KMS-11 (cell line): ENCODE data around the gene MACROD2.

ENCODE experiments used
- H2AFZ ChIP-seq: fragments of 200-600 bp; sonication (generic); 2 replicates; pipeline ENCODE4 v1.6.1; 2016; ENCODE audit warnings: antibody characterized with exemption, mixed run types, low read depth
- H3K27ac ChIP-seq: fragments of 200-600 bp; sonication (generic); 2 replicates; pipeline ENCODE4 v1.6.1; 2016; ENCODE audit warnings: mild to moderate bottlenecking, mixed run types
- H3K27me3 ChIP-seq: fragments of 200-600 bp; sonication (generic); 2 replicates; pipeline ENCODE4 v1.6.1; 2017; ENCODE audit warnings: mild to moderate bottlenecking, low read depth, mixed run types, moderate library complexity; ENCODE audit not compliant: insufficient read depth
- H3K36me3 ChIP-seq: fragments of 200-600 bp; sonication (generic); 2 replicates; pipeline ENCODE4 v1.6.1; 2017; ENCODE audit warnings: mild to moderate bottlenecking, mixed run types; ENCODE audit not compliant: insufficient read depth
- H3K4me1 ChIP-seq: fragments of 200-600 bp; sonication (generic); 2 replicates; pipeline ENCODE4 v1.6.1; 2016; ENCODE audit warnings: mild to moderate bottlenecking, low read depth, mixed run types; ENCODE audit not compliant: poor library complexity, severe bottlenecking
- H3K4me2 ChIP-seq: fragments of 200-600 bp; sonication (generic); 2 replicates; pipeline ENCODE4 v1.7.0; 2016; ENCODE audit warnings: mild to moderate bottlenecking, mixed run types
- H3K4me3 ChIP-seq: fragments of 200-600 bp; sonication (generic); IDR thresholded peaks from 2 replicates; pipeline ENCODE4 v1.6.1; 2017; ENCODE audit warnings: low read depth, low read length, mixed read lengths; ENCODE audit not compliant: insufficient read depth
- H3K79me2 ChIP-seq: fragments of 200-600 bp; sonication (generic); 2 replicates; pipeline ENCODE4 v1.6.1; 2016; ENCODE audit warnings: low read depth, mixed run types; ENCODE audit not compliant: insufficient read depth
- H3K9ac ChIP-seq: fragments of 200-600 bp; sonication (generic); 2 replicates; pipeline ENCODE4 v1.6.1; 2016; ENCODE audit warnings: mild to moderate bottlenecking, mixed run types
- H4K20me1 ChIP-seq: fragments of 200-600 bp; sonication (generic); 2 replicates; pipeline ENCODE4 v1.6.1; 2016; ENCODE audit warnings: mild to moderate bottlenecking, mixed run types; ENCODE audit not compliant: insufficient read depth
- TF ChIP-seq, protein P1 (sequence below): fragments of 200-600 bp; sonication (generic); conservative IDR thresholded peaks from 2 replicates; pipeline ENCODE4 v1.6.1; 2017; ENCODE audit warnings: low read depth, mild to moderate bottlenecking, antibody characterized with exemption, low read length, moderate library complexity, mixed read lengths

The MACROD2 gene

DNA sequence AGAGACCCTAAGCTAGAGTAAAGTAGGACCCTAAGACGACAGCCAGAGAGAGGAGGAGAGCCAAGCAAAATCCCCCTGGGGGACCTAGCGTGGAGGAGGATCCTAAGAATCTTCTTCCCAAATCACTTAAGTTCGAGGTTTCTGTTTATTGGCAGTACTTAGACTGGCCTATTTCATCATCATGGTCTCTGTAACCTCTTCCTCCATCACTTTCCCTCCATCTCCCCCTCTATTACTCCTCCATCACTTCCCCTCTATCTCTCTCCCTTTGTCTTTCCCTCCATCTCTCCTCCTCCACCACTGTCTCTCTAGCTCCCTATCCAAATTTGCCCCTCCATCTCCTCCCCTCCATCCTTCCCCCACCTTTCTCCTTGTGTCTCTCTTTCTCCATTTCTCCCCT lies 1175.7 kb downstream of the MACROD2 start:
- Histone ChIP-seq H3K27me3 (no peaks in the 10 kb centered on the region), H3K4me1 (no peaks in the 10 kb centered on the region), H3K4me2 (no peak overlapping the region), H3K27ac (no peak overlapping the region), H4K20me1 (no peaks in the 10 kb centered on the region), H2AFZ (no peak overlapping the region), H3K4me3 (no peak overlapping the region), H3K9ac (no peak overlapping the region), H3K36me3 (no peaks in the 10 kb centered on the region), H3K79me2 (no peaks in the 10 kb centered on the region)
- TF ChIP-seq, protein P1, sequence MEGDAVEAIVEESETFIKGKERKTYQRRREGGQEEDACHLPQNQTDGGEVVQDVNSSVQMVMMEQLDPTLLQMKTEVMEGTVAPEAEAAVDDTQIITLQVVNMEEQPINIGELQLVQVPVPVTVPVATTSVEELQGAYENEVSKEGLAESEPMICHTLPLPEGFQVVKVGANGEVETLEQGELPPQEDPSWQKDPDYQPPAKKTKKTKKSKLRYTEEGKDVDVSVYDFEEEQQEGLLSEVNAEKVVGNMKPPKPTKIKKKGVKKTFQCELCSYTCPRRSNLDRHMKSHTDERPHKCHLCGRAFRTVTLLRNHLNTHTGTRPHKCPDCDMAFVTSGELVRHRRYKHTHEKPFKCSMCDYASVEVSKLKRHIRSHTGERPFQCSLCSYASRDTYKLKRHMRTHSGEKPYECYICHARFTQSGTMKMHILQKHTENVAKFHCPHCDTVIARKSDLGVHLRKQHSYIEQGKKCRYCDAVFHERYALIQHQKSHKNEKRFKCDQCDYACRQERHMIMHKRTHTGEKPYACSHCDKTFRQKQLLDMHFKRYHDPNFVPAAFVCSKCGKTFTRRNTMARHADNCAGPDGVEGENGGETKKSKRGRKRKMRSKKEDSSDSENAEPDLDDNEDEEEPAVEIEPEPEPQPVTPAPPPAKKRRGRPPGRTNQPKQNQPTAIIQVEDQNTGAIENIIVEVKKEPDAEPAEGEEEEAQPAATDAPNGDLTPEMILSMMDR = no peak

DNA sequence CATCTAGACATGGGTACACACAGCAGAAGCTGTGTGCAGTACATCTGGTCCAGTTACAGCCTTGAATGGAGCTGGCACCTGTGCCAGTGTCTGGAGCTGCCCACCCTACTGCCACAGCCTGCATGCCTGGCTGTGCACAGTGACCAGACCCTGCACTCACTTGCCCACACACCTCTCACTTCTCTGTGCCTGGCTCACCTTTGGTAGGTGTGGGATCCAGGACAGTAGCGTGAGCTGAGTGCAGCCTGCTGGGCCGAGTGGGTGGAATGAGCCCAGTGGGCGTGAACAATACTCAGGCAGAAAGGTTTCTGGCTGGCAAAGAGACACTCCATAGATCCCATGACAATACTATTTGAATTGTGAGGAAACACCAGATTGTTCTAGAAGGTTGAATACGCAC lies 1181.6 kb downstream of the MACROD2 start:
- no peaks in the 10 kb centered on the region for H4K20me1 ChIP-seq
- no peak overlapping the region for H3K4me3 ChIP-seq
- H3K9ac ChIP-seq = no peak overlapping the region
- no peaks in the 10 kb centered on the region for H3K27me3 ChIP-seq
- no peak overlapping the region for H2AFZ ChIP-seq
- H3K79me2 ChIP-seq = no peaks in the 10 kb centered on the region
- H3K4me2 ChIP-seq = no peak overlapping the region
- TF ChIP-seq, protein P1 = no peak
- no peaks in the 10 kb centered on the region for H3K4me1 ChIP-seq
- H3K36me3 ChIP-seq = no peaks in the 10 kb centered on the region
- no peak overlapping the region for H3K27ac ChIP-seq

DNA sequence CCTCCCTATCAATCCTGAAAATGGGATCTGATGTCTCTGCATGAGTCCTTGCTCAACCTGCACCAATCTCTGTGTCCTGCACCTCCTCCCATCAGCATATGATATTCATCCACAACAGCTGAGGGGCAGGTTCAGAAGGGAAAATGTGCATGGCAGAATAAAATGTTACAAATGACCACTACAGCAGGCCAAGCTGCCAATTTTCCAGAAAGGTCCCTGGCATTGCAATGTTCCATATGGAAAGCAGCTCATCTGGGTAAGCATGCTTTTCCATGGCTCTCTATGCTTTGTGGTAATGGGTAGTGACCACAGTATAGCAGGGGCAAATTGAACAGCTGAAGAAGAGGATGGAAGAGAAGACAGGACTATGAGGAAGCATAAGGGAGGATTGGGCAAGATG lies 1183.3 kb downstream of the MACROD2 start:
- Histone ChIP-seq H3K79me2 (no peaks in the 10 kb centered on the region), H3K27me3 (no peaks in the 10 kb centered on the region), H4K20me1 (no peaks in the 10 kb centered on the region), H2AFZ (no peak overlapping the region), H3K4me2 (no peak overlapping the region), H3K36me3 (no peaks in the 10 kb centered on the region), H3K4me3 (no peak overlapping the region), H3K9ac (no peak overlapping the region), H3K27ac (no peak overlapping the region), H3K4me1 (no peaks in the 10 kb centered on the region)
- TF ChIP-seq, protein P1 = no peak

DNA sequence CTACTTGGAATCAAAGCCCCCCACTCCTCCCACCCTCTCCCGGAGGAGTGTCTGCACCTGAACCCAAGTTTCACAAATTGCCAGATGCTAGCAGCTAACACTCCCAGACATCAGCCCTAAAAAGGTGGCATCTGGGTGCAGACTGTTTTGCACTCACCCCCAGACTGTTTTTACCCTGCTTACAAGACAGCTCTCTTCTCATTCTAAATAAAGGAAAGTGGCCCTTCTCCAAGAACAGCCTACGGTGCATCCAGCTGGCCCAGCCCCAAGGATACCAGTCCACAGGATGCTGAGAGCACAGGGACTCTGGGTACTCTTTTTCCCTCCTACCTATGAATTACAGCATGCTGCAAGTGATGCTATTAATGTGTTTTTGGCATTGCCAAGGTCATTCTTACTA lies 1184.1 kb downstream of the MACROD2 start:
- no peaks in the 10 kb centered on the region for H3K79me2 ChIP-seq
- no peak overlapping the region for H3K27ac ChIP-seq
- no peaks in the 10 kb centered on the region for H3K27me3 ChIP-seq
- no peaks in the 10 kb centered on the region for H3K36me3 ChIP-seq
- H3K4me2 ChIP-seq = no peak overlapping the region
- no peak overlapping the region for H3K4me3 ChIP-seq
- TF ChIP-seq, protein P1 = no peak
- no peak overlapping the region for H2AFZ ChIP-seq
- H3K9ac ChIP-seq = no peak overlapping the region
- no peaks in the 10 kb centered on the region for H4K20me1 ChIP-seq
- H3K4me1 ChIP-seq = no peaks in the 10 kb centered on the region
